Activated CD4-positive, CD25-positive, alpha-beta regulatory T cell treated with anti-CD3 and anti-CD28 coated beads, Interleukin-2, amount 50 U/mL, for 16 hours (primary cell): ENCODE measurements around the gene IL31.
"Not testable (repeated sequence)": the region's sequence is repeated elsewhere in the genome, so short reads cannot be mapped to it uniquely, and the experiment has no call there.

Experiments
- DNase-seq: peaks from one replicate; pipeline ENCODE4 v3.0.0-alpha.2; 2020; ENCODE audit warnings: low read depth, low spot score

Gene IL31

DNA sequence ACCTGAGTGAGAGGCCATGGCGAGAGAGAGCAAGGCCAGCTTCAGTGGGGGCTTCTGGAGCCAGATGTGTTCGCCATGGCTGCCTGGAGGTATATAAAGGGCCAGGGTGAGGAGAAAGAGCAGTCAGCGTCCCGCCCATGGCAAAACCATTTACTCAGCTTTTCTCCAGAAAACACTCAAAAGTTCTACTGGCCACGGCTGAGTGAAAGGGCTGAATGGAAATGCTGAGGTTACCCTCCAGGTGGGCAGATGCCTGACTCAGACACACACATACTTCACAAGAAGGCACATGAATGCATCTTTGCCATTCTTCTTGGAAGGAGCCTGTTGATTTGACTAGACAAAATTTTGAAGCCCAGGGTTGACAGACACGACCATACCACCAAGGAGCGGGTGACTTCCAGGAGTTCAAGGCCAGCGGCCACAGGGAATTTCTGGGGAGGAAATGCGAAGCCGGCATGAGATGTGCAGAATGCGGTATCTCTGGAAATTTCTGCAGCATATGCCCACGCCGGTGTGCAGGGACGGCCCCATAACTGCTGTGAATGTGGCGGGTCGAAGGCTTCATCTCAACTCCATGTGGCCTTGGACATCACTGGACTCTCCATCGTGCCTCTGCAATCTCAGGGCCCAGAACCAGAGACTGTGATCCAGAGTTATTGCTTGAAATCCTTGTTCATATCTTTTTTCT, at the start of gene IL31:
Gene IL31 (minus strand): TSS at position 67 of the 691 bp plus-strand sequence. CDS start 49 bp downstream, at position 18.
- DNase-seq: no peak

DNA sequence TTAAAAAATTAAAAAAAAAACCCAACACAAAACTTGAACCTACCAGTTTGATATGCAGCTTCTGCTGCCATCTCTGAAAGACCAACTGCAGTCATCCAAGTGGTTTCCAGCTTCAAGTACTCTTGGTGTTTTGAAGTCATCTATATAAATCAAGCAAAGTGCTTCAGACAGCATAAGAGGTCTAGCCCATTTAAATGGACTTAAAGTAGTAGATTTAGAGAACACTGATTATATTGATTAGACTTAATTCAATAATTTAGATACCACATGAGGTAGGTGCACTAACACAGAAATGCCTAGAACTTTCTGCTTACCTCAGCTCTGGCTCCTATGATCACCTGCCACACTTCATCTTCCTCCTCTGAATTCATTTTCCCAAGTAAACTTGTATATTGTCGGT, 42.4 kb upstream of the IL31 start:
- DNase-seq: no peak

DNA sequence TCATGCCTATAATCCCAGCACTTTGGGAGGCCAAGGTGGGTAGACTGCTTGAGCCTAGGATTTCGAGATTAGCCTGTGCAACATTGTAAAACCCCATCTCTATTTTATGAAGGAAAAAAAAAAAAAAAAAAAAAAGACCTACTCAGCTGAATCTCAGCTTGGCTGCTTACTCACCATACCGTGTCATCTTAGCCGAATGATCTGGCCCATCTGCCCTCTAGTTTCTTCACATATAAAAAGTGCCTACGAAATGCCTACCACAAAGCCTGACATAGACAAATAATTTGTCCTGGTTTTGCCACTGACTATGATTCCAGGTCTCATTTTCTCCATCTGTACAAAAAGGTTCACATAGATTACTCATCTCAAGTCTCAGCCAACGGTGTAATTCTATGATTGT, 41.8 kb upstream of the IL31 start:
- no peak for DNase-seq

DNA sequence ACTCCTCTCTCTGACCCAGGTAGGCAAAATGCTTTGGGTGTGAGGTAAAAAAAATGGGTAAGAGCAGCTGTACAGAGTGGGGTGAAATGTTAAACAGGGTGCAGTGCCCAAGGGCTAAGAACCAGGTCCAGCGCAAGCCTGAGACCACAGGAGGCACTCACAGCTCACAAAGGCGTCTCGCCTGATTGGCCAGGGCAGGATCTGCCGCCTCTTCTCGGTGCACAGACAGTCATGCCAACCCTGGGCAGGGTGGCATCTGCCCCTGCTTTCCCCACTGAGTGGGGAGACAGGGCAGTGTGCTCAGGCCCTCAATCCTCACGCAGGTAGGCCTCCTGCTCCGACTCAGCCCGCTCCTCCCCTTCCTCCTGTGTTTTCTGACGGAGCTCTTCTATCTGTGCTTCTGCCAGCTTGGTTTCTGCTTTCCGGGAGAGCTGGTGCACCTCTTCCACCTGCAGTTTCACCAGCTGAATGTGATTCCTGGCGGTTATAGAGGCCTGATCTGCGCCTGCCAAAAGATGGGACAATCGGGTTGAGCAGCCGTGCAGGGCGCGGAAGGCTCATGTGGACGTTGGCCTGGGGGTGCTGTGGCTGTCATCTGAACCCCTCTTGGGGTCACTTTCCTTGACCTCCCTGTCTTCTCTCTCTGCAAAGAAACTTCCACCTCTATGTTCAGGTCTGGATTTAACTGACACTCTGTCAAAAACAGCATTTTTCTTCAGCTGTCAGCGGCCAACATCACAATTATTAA, 34.2 kb upstream of the IL31 start:
- DNase-seq: no peak

GRCh38 chr12:122207391-122207790, 33.4 kb upstream of the IL31 start:
- DNase-seq: no peak

GRCh38 chr12:122206976-122207375, 33.0 kb upstream of the IL31 start:
- no peak for DNase-seq

DNA sequence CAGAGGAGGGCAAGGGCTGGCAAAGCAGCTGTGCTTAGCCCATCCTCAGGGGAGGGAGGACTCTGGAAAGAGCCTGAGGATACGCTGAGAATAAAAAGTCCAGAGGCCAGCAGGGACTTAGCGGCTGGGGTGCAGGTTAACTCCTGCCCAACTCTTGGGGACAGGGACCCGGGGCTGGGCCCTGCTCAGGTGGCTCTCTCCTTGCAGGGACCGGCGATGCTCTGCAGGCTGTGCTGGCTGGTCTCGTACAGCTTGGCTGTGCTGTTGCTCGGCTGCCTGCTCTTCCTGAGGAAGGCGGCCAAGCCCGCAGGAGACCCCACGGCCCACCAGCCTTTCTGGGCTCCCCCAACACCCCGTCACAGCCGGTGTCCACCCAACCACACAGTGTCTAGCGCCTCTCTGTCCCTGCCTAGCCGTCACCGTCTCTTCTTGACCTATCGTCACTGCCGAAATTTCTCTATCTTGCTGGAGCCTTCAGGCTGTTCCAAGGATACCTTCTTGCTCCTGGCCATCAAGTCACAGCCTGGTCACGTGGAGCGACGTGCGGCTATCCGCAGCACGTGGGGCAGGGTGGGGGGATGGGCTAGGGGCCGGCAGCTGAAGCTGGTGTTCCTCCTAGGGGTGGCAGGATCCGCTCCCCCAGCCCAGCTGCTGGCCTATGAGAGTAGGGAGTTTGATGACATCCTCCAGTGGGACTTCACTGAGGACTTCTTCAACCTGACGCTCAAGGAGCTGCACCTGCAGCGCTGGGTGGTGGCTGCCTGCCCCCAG, 32.3 kb upstream of the IL31 start:
- DNase-seq: no peak

- DNase-seq: no peak
These were observed 31.3 kb upstream of the IL31 start for GRCh38 chr12:122205053-122205925.

GRCh38 chr12:122204167-122205052, 30.4 kb upstream of the IL31 start:
- no peak for DNase-seq

GRCh38 chr12:122203301-122204166, 29.5 kb upstream of the IL31 start, which contains the start of gene B3GNT4:
Gene B3GNT4, plus strand, starts transcription at chr12:122203709. Its CDS starts 910 bp downstream, at chr12:122204619.
- no peak for DNase-seq

GRCh38 chr12:122202811-122203210, 28.8 kb upstream of the IL31 start:
- not testable (repeated sequence) for DNase-seq

- no peak for DNase-seq
These were observed 28.0 kb upstream of the IL31 start for GRCh38 chr12:122202017-122202416.

GRCh38 chr12:122201381-122201780, 27.4 kb upstream of the IL31 start:
- DNase-seq: no peak

DNA sequence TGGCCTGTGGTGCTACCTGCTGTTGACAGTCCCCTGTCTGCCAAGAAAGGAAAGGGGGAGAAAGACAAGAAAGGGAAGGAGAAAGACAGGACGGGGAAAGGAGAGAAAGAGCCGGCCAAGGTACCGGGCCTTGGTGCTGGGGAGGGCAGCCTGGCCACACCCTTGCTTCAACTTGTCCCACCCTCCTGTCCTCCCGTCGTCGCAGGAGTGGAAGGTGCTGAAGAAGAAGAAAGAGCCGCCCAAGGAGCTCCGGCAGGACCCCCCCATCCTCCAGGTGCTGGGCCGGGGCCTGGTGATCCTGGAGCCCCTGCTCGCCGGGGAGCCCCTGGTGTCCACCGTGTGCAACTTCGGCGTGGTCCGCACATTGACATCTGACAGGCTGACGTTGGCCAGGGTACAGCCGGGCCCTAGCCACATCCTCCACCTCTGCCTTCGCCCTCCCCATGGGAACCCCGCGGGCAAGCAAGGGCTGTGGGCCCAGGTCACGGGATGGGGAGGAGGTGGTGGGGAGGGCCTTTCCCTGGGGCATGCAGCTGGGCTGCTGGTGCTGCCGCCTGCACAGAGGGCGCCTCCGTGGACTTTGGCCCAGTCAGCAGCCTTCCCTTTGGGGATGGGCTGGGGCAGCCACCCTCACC, 26.6 kb upstream of the IL31 start:
- DNase-seq: no peak

- no peak for DNase-seq
These were observed 25.7 kb upstream of the IL31 start for GRCh38 chr12:122199484-122200355.

DNA sequence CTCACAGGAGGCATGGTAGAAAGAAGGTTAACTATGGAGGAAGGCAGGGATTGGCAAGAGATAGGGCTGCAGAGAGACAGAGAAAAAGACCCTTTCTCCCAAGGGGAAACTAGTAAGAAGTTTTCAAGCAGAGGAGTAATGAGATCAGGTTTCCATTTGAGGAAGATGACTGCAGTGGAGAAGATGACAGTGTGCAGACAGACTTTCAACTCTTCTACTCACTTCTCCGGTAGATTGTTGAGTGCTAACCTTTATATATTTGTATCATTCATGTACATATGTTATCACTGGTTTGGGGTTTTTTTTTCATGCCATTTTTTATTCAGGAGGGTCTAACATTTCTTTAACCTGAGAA, 23.6 kb upstream of the IL31 start:
- DNase-seq: no peak

DNA sequence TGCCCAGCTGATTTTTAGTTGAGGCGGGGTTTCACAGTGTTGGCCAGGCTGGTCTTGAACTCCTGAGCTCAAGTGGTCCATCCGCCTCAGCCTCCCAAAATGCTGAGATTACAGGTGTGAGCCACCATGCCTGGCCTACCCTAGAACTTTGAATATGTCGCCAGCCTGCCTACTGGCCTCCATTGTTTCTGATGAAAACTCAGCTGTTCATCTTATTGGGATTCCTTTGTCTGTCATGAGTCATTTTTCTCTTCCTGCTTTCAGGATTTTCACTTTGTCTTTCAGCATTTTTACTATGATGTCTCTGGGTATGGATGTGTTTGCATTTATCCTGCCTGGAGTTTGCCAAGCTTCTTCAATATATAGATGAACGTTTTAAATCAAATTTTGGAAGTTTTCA, 21.4 kb upstream of the IL31 start:
- no peak for DNase-seq

GRCh38 chr12:122194804-122195203, 20.8 kb upstream of the IL31 start:
- DNase-seq: no peak
